Globus pallidus (tissue), 1 donor: ENCODE data around the gene GAPDHS.
A peak's percentile ranks its signal among the peaks of the same experiment; 100 is the strongest.

ENCODE experiments used
- DNase-seq: peaks from one replicate; pipeline ENCODE4 v3.0.0-alpha.2; 2015; ENCODE audit warnings: low spot score

Gene GAPDHS

GRCh38 chr19:35539850-35540249 is 6.6 kb downstream of the GAPDHS start:
- DNase-seq: no peak

GRCh38 chr19:35540356-35540927 is 7.2 kb downstream of the GAPDHS start:
- DNase-seq: no peak

- no peak for DNase-seq
These were observed 9.0 kb downstream of the GAPDHS start for GRCh38 chr19:35542209-35542608.

- no peak for DNase-seq
These were observed 10.2 kb downstream of the GAPDHS start for GRCh38 chr19:35543280-35544109.

- no peak for DNase-seq
These were observed 11.0 kb downstream of the GAPDHS start for GRCh38 chr19:35544110-35544802.

- DNase-seq: peak; percentile 86
These were observed 12.0 kb downstream of the GAPDHS start, which contains the start of gene TMEM147 for GRCh38 chr19:35545001-35545854. TSS of gene TMEM147 (plus strand) at chr19:35545626. CDS start at chr19:35545740, 114 bp downstream.

- no peak for DNase-seq
These were observed 12.7 kb downstream of the GAPDHS start for GRCh38 chr19:35545855-35546381.

- DNase-seq: no peak
These were observed 13.3 kb downstream of the GAPDHS start for GRCh38 chr19:35546532-35546931.

GRCh38 chr19:35549174-35549788 is 16.0 kb downstream of the GAPDHS start:
- DNase-seq: peak; percentile 42

GRCh38 chr19:35549879-35550523 is 16.7 kb downstream of the GAPDHS start:
- DNase-seq: no peak

GRCh38 chr19:35551091-35551810 is 18.0 kb downstream of the GAPDHS start:
- DNase-seq: no peak

- no peak for DNase-seq
These were observed 19.5 kb downstream of the GAPDHS start for GRCh38 chr19:35552534-35553384.

GRCh38 chr19:35553385-35554000 is 20.2 kb downstream of the GAPDHS start:
- no peak for DNase-seq

GRCh38 chr19:35554076-35554475 is 20.8 kb downstream of the GAPDHS start:
- no peak for DNase-seq

GRCh38 chr19:35555301-35556005 is 22.2 kb downstream of the GAPDHS start:
- DNase-seq: no peak

GRCh38 chr19:35556025-35556590 is 22.9 kb downstream of the GAPDHS start:
- DNase-seq: no peak

GRCh38 chr19:35556846-35557538 is 23.7 kb downstream of the GAPDHS start:
- no peak for DNase-seq
